Measurements from ENCODE around the gene RTN4.
"Not testable (repeated sequence)": the region's sequence is repeated elsewhere in the genome, so short reads cannot be mapped to it uniquely, and the experiment has no call there.

The RTN4 gene

DNA sequence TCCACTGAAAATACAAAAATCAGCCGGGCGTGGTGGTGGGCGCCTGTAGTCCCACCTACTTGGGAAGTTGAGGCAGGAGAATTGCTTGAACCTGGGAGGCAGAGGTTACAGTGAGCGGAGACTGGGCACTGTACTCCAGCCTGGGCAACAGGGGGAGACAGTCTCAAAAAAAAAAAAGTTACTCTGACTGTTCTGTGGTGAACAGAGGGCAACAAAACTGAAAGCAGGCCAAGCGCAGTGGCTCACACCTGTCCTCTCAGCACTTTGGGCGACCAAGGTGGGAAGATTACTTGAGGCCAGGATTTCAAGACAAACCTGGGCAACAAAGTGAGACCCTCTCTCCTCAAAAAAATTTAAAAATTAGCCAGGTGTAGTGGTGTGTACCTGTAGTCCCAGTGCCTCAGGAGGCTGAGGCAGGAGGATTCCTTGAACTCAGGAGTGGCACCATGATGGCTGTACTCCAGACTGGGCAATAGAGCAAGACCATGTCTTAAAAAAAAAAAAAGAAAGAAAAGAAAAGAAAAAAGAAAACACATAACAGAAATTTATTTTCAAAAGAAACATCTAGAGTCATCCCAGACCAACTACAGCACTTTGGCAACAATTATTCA lies 13.6 kb upstream of the RTN4 start:
- no peak for DNase-seq

DNA sequence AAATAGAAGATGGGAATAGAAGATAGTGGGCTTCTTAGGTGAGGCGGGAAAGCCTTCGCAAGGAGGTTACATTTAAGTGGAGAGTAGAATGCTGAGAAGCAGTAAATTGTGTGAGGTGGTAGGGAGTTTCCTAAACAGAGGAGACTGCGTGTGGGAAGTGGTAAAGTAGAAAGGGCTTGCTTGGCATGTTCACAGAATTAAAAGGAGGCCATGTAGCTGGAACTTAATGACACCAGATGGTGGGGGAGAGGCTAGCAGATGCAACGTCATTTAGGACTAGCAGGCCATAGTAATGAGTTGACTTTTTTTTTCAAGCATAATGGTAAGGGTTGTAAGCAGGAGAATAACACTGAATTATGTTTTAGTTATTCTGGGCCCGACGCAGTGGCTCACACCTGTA lies 13.0 kb upstream of the RTN4 start:
- DNase-seq, result no peak

DNA sequence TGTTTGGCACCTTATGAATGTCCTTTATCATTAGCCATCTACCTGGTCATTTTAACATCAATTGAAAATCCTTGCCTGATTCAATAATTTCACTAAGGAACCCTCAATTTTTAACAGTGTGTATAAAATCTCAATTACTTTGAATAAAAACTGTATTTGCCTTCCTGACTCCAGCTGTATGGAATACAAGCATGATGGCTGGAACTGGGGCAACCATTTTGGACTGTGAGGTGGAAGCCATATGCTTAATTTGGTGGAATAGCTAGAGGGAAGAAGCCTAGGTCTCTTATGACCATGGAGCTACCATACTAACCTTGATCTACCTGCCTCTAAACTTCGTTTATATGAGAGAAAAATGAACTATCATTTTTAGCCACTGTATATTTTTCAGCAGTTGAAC lies 12.5 kb upstream of the RTN4 start:
- no peak for DNase-seq

DNA sequence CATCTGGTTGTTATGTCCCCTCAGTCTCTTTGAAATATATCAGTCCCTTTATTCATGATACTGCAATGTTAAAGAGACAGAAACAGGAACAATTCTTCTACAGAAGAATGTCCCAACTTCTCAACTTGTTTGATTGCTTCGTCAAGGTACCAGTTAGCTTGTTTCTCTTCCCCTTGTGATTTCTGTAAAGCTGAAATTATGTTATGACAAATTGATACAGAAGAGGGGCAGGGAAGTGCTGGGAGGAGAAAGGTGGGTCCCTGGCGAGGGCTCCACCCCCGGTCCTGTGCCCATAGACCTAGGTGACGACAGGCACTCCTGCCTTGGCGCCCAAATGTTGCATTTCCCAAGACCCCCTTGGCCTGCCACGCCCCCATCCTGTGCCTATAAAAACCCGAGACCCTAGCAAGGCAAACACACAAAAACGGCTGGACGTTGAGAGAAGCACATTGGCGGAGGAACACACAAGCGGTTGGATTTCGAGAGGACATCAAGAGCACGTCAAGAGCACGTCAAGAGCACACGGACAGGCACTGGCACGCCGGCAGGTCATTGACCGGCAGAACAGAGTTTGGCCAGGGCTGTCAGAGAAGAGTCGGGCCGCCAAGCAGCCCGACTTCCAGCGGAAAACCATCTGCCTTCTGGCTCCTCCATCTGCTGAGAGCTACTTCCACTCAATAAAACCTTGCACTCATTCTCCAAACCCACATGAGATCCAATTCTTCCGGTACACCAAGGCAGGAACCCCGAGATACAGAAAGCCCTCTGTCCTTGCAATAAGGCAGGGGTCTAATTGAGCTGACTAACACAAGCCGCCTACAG lies 11.5 kb upstream of the RTN4 start:
- no peak for DNase-seq

DNA sequence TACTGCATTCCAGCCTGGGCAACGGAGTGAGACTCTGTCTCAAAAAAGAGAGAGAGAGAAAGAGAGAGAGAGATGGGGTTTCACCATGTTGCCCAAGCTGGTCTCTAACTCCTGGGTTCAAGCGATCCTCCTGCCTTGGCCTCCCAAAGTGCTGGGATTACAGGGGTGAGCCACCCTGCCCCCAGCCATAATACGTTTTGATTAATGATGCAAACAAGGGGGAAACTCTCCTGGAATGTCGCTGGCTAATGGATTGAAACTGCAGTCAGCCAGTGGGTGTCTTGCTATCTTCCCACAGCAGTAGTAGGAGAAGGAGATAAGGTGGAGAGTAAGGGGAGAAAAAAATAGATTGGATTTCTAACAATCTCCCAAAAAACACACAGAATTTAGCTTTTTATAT lies 9.5 kb upstream of the RTN4 start:
- no peak for DNase-seq

DNA sequence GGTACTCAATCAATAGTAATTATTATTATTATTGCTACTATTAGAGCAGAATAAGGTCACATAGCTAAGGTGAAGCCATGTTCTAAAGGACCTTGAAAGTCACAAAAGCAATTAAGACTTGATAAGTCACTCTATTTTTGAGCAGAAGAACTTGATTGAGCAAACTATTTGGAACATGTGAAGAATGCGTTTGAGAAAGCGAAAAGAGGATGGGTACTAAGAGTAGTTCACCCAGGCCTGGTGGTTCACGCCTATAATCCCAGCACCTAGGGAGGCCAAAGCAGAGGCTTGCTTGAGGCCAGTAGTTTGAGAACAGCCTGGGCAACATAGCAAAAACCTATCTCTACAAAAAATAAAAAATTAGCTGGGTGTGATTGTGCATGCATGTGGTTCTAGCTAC lies 7.2 kb upstream of the RTN4 start:
- no peak for DNase-seq

DNA sequence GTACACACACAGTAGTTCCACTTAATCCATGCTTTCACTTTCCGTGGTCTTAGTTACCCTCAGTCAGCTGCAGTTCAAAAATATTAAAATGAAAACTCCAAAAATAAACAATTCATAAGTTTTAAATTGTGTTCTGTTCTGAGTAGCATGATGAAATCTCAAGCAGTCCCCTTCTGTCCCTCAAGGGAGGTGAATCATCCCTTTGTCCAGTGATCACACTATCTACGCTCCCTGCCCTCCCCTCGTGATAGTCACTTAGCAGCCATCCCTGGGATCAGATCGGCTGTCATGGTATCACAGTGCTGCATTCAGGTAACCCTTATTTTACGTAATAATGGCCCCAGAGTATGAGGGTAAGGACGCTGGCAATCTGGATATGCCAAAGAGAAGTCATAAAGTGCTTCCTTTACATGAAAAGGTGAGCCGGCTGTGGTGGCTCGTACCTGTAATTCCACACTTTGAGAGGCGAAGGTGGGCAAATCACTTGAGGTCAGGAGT lies 5.8 kb upstream of the RTN4 start:
- DNase-seq, result peak; percentile 71

DNA sequence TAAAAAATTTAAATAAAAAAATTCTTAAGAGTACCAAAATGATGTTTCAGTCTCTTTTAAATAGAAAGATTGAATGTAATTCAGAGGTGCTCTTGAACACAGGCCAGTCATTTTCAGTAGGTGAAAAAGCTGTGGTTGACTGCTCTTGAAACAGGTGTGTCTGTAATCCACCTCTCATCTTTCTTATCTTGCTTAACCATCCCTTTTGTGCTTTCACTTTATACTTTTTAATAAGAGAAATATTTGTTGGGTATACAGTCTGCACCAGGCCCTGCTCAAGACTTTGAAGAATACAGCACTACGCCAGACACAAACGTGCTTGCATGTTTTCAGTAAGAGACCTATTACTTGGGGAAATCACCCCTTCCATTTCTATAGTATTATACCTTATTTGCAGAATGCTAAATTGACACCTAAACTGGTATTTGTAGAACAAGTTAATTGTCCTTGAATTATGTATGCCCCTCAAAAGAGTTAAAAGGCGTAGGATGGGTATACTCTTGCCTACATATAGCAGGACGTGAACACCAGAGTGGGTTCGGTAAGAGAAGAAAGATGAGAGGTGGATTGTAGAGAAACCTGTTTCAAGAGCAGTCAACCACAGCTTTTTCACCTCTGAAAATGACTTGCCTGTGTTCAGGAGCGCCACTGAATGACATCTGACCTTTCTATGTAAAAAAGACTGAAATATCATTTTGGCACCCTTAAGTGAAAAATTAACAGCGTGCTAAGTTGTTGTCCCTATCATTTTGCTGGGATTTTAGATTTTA lies 4.0 kb upstream of the RTN4 start:
- DNase-seq, result no peak

DNA sequence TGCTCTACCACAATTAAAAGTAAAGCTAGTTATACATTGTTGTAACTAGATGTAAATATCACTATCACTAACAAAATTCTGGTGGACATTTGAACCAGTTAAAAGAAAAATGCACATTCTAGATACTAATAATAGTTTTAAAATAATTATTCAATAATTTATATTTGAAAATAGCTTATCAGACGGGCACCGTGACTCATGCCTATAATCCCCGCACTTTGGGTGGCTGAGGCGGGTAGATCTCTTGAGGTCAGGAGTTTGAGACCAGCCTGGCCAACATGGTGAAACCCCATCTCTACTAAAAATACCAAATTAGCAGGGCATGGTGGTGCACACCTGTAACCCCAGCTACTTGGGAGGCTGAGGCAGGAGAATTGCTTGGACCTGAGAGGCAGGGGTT lies 3.0 kb upstream of the RTN4 start:
- DNase-seq, result not testable (repeated sequence)

DNA sequence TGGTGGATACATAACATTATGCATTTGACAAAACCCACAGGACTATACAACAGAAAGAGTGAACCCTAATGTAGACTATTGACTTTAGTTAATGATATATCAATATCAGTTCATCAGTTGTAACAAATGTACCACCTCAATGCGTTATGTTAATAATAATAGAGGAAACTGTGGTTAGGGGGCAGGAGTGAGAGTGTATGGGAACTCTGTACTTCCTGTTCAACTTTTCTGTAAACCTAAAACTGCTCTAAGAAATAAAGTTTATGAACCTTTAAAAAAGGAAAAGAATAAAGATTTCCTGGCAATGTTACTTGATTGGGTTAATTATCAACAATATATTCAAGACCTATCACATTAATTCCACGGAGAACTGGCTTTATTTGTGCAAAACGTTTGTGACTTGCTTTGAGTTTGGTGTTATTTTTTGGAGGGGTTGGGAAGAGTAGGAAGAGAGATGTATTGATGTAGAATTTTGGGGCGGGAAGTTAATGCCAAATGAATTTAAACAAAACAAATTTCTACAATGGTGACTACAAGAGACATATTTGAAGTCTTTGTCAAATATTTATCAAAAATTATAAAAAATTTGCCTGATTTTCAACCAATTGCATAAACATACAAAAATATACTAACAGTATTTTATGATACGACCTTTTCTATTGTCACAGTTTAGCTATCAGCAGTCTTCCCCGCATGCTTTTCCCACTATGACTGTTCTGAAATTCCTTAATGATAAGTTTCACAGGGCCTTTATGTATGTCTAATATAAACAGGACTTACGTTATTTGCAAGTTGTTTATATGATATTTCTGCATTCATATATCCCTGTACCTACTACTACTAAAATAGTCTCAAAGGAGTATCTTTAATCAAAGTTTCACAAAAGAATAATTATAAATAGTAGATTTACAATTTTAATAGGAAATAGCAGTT lies 2.1 kb upstream of the RTN4 start:
- DNase-seq, result no peak

DNA sequence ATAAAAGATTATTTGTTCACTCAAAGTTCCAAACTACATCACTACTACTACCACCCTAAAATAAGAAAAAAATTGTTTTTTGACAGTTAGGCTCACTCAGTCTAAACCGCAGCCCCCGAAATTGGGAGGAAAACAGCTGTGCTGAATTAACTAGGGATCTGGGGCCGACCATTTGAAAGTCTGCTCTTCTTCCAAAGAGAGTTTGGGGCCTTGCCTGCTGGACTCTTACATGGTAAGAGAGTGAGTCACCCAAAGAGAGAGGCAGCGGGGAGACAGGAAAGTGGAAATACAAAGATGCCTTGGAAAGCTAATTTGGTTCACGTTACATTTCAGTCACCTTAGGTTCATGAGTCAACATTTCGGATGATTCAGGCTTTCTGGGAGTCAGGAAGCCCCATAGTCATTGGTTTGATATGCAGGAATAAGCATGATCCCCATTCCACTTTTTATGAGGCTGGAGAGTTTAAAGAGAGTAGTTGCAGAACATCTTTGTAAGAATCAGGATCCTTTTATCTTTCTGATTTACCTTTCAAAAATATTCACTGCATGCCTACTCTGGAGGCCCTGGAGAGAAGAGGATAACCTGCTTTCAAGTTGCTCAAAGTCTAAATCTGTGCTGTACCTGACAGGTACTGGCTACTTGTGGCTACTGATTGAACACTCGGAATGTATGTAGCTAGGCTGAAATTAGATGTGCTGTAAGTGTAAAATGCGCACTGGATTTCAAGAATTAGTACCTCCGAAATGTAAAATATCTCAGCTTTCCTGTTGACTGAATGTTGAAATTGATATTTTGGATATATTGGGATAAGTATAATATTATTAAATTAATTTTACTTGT lies 995 bp upstream of the RTN4 start:
- peak; percentile 95 for DNase-seq

DNA sequence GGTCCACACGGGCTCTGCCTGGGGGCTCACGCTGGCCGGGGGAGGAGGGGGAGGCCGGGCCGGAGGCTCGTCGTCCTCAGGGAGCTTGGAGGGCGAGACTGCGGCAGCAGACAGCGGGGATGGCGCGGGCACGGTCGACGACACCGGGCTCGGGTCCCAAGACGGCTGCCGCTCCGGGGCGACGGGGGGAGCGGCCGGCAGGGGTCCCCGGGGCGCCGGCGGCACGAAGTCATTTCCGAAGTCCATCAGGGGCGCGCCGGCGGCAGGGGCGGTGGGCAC lies 491 bp downstream of the RTN4 start:
- DNase-seq, result peak; percentile 72

DNA sequence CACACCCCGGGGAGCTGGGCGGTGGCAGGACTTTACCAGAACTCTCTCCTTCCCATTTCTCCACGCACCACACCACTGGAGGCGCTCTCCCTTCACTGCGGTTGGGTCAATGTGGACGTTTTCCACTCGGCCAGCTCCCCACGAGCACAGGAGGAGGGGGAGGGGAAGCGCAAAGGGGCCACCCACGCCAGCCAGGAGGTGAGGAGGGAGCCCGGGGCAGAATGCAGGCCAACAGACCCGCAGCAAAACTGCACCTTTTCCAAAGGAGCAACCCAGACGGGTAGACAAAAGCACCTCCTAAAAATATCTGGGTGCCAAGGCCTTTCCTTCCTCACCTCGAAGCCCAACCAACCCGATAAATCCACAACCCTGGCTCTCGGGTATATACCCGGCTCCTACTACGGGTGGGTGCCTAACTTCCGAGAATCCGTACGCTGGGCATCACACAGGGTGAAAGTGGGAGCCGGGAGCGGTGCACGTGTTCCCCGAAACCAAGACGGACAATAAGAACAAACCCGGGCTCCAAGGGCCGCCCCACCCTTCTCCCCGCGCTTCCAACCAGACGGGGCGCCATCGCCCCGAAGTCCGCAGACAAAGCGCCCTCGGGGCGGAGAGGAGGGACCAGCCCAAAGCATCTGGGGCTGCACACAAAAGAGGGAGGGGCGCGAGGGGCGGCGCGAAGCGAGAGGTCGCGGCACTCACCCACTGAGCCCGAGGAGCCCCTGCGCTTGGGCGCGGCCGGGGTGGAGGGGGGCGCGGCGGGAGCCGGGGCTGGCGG lies 1.0 kb downstream of the RTN4 start:
- peak; percentile 85 for DNase-seq

DNA sequence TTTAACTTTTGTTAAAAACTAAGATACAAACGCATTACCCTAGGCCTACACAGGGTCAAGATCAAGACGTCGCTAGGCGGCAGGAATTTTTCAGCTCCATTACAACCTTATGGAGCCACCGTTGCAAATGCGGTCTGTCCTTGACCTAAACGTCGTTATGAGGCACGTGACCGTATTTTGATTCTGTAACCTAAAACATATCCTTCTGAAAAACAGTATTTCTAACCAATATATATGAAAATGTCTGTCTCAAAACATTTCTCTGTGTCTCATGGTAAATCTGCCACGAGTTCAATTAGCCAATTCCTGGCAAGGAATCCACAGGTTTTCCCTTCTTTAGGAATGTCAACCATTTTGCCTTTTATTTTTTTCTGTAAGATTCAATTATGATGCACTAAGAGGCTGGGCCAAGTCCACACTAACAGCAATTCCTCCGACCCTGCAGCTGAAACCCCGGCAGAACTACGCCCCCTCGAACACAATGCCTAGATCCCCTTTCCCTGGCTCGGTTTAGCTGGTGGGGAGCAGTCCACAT lies 1.7 kb downstream of the RTN4 start:
- no peak for DNase-seq

DNA sequence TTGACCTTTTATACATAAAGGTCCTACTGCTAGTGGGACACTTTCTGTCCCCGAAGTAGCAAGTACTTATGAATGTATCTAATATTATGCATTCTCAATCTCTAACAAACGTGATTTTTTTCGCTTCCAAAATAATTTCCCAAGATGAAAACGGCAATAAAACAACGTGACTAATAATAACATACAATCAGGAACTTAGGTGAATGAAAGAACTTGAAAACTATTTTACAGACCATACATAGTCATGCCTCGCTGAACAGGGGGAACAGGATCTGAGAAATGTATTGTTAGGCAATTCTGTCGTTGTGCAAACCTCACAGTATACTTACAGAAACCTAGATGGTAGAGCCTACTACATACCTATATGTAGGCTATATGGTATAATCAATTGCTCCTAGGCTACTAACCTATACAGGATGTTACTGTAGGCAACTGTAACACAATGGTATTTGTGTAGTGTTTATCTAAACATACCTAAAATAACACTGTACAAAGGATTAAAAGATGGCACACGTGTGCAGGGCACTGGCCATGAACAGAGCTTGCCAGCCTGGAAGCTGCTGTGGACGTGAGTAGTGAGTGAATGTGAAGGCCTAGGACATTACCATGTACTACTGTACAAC lies 2.5 kb downstream of the RTN4 start:
- no peak for DNase-seq

DNA sequence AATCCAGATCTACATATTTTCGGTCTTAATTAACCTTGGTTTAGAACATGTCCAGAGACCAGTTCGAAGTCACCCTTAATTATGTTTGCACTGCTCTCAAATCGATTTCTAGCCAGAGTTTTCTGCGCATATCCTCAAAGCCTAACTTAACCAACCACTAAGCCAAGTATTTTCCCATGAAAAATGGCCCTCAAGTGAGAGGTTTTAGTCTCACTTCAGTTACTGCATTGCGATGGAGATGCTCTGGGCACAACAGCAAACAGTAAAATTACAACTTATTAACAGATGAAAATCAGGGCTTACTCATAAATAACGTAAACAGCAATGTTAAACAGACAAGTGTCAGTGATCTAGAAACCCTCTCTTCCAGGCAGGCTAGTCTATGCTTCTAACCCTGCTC lies 4.5 kb downstream of the RTN4 start:
- DNase-seq, result no peak

DNA sequence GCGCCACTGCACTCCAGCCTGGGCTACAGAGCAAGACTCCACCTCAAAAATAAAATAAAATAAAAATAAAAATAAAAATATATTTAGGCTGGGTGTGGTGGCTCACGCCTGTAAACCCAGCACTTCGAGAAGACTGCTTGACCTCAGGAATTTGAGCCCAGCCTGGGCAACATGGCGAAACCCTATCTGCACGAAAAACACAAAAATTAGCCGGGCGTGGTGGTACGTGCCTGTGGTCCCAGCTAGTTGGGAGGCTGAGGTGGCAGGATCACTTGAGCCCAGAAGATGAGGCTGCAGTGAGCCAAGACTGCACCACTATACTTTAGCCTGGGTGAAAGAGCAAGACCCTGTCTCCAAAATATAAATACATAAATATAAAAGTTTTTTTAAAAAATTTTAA lies 6.4 kb downstream of the RTN4 start:
- DNase-seq, result no peak

DNA sequence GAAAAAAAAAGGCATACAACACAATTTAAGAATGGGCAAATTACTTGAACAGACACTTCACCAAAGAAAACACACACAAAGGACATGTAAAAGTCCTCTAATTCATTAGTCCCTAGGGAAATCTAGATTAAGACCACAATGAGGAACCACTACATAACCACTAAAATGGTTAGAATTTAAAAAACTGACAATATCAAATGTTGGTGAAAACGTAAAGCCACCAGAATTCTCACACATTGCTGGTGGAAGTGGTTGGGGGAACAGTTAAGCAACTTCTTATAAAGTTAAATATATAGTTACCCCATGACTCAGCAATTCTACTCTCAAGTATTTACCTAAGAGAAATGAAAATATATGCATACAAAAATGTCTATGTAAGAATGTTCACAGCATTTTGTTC lies 11.8 kb downstream of the RTN4 start:
- no peak for DNase-seq

DNA sequence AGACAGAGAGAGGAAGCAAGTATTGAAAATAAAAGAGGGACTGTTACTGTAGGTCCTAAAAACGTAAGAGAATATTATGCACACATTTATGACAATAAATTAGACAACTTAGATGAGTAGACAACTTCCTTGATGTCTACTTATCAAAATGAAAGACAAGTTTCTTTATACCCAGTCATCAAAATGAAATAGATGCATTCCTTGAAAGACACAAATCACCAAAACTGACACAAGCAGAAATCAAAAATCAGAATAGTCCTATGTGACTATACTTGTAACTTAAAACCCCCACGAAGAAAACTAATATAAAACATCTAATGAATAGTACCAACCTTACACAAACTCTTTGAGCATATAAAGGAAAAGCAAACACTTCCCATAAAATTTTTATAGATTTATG lies 14.5 kb downstream of the RTN4 start:
- no peak for DNase-seq

DNA sequence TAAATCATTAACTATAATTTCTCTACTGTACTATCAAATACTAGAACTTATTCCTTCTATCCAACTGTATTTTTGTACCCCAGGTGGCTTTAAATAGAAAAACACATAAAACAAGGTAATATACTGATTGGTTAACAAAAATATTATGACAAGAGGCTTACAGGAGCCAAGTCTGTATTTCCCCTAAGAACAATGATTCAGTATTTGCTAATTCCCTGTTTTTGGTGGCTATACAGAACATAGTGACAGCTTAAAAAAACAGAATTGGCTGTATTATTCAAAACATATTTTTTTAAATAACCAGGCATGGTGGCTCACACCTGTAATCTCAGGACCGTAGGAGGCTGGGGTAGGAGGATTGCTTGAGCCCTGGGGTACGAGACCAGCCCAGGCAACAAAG lies 16.3 kb downstream of the RTN4 start:
- no peak for DNase-seq

Measured in islet precursor cell (in vitro differentiated cells).